NCI-H1436 treated with DMSO at 0.1 percent for 48 hours (cell line): ENCODE data around the gene PCDHGA12.
"Not testable (repeated sequence)": the region's sequence is repeated elsewhere in the genome, so short reads cannot be mapped to it uniquely, and the experiment has no call there.

Experiments
- DNase-seq: peaks from one replicate; lab custom pipeline; 2025; lab: John Stamatoyannopoulos, UW

PCDHGA12 gene

GRCh38 chr5:141430332-141431113, at the start of gene PCDHGA12:
TSS of gene PCDHGA12 (plus strand) at chr5:141430507. CDS start at chr5:141430760, 253 bp downstream.
- DNase-seq, result no peak

GRCh38 chr5:141382469-141383294, 47.6 kb upstream of the PCDHGA12 start, which contains the start of gene PCDHGA7:
TSS of gene PCDHGA7 (plus strand) at chr5:141382742. CDS start at chr5:141382900, 158 bp downstream.
- no peak for DNase-seq

- DNase-seq, result no peak
Measured at GRCh38 chr5:141383345-141383744, 47.0 kb upstream of the PCDHGA12 start.

DNA sequence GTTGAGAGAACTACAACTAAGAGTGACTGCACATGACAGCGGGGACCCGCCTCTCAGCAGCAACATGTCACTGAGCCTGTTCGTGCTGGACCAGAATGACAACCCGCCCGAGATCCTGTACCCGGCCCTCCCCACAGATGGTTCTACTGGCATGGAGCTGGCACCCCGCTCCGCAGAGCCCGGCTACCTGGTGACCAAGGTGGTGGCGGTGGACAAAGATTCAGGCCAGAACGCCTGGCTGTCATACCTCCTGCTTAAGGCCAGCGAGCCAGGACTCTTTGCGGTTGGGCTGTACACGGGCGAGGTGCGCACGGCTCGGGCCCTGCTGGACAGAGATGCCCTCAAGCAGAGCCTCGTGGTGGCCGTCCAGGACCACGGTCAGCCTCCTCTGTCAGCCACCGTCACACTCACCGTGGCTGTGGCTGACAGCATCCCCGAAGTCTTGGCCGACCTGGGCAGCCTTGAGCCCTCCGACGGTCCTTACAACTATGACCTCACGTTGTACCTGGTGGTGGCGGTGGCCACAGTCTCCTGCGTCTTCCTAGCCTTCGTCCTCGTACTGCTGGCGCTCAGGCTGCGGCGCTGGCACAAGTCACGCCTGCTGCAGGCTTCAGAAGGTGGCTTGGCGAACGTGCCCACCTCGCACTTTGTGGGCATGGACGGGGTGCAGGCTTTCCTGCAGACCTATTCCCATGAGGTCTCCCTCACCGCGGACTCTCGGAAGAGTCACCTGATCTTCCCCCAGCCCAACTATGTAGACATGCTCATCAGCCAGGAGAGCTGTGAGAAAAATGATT, 45.6 kb upstream of the PCDHGA12 start:
- DNase-seq, result no peak

GRCh38 chr5:141387557-141388311, 42.6 kb upstream of the PCDHGA12 start, which contains the start of gene PCDHGB4:
TSS of gene PCDHGB4 (plus strand) at chr5:141387698. CDS start at chr5:141387885, 187 bp downstream.
- not testable (repeated sequence) for DNase-seq

DNA sequence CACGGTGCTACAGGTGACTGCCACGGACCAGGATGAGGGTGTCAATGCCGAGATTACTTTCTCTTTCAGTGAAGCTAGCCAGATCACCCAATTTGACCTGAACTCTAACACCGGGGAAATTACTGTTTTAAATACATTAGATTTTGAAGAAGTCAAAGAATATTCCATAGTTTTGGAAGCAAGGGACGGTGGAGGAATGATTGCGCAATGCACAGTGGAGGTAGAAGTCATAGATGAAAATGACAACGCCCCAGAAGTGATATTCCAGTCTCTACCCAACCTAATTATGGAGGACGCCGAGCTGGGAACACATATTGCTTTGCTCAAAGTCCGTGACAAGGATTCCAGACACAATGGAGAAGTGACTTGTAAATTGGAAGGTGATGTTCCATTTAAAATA, 41.6 kb upstream of the PCDHGA12 start:
- no peak for DNase-seq

DNA sequence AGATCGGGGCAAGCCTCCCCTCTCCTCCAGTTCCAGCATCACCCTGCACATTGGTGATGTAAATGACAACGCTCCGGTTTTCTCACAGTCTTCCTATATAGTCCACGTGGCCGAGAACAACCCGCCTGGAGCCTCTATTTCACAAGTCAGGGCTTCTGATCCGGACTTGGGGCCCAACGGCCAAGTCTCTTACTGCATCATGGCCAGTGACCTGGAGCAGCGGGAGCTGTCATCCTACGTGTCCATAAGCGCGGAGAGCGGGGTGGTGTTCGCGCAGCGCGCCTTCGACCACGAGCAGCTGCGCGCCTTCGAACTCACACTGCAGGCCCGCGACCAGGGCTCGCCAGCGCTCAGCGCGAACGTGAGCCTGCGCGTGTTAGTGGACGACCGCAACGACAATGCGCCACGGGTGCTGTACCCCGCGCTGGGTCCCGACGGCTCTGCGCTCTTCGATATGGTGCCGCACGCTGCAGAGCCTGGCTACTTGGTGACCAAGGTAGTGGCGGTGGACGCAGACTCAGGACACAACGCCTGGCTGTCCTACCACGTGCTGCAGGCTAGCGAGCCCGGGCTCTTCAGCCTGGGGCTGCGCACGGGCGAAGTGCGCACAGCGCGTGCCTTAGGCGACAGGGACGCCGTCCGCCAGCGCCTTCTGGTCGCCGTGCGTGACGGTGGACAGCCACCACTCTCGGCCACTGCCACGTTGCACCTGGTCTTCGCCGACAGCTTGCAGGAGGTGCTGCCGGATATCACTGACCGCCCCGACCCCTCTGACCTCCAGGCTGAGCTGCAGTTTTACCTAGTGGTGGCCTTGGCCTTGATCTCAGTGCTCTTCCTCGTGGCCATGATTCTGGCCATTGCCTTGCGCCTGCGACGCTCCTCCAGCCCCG, 40.9 kb upstream of the PCDHGA12 start:
- DNase-seq, result no peak

- no peak for DNase-seq
Measured at GRCh38 chr5:141392429-141393198, 37.7 kb upstream of the PCDHGA12 start, which contains the start of gene PCDHGA8. TSS of gene PCDHGA8 (plus strand) at chr5:141392633. CDS start at chr5:141392814, 181 bp downstream.

GRCh38 chr5:141393267-141393666, 37.0 kb upstream of the PCDHGA12 start:
- no peak for DNase-seq

GRCh38 chr5:141394401-141395187, 35.7 kb upstream of the PCDHGA12 start:
- not testable (repeated sequence) for DNase-seq

GRCh38 chr5:141397756-141398551, 32.4 kb upstream of the PCDHGA12 start, which contains the start of gene PCDHGB5:
TSS of gene PCDHGB5 (plus strand) at chr5:141397947. CDS start at chr5:141398128, 181 bp downstream.
- not testable (repeated sequence) for DNase-seq

DNA sequence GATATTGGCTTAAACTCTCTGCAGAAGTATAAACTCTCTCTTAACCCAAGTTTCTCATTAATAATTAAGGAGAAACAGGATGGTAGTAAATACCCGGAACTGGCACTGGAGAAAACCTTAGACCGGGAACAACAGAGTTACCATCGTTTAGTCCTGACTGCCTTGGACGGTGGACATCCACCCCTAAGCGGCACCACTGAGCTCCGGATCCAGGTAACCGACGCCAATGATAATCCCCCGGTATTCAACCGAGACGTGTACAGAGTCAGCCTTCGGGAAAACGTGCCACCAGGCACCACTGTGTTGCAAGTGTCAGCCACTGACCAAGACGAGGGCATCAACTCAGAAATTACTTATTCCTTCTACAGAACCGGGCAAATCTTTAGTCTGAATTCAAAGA, 31.7 kb upstream of the PCDHGA12 start:
- DNase-seq, result no peak

DNA sequence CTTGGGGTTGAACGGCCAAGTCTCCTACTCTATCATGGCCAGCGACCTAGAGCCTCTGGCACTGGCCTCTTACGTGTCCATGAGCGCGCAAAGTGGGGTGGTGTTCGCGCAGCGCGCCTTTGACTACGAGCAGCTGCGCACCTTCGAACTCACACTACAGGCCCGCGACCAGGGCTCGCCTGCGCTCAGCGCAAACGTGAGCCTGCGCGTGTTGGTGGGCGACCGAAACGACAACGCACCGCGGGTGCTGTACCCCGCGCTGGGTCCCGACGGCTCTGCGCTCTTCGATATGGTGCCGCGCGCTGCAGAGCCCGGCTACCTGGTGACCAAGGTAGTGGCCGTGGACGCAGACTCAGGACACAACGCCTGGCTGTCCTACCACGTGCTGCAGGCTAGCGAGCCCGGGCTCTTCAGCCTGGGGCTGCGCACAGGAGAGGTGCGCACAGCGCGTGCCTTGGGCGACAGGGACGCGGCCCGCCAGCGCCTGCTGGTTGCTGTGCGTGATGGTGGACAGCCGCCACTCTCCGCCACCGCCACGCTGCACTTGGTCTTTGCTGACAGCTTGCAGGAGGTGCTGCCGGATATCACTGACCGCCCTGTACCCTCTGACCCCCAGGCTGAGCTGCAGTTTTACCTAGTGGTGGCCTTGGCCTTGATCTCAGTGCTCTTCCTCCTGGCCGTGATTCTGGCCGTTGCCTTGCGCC, 30.6 kb upstream of the PCDHGA12 start:
- no peak for DNase-seq

DNA sequence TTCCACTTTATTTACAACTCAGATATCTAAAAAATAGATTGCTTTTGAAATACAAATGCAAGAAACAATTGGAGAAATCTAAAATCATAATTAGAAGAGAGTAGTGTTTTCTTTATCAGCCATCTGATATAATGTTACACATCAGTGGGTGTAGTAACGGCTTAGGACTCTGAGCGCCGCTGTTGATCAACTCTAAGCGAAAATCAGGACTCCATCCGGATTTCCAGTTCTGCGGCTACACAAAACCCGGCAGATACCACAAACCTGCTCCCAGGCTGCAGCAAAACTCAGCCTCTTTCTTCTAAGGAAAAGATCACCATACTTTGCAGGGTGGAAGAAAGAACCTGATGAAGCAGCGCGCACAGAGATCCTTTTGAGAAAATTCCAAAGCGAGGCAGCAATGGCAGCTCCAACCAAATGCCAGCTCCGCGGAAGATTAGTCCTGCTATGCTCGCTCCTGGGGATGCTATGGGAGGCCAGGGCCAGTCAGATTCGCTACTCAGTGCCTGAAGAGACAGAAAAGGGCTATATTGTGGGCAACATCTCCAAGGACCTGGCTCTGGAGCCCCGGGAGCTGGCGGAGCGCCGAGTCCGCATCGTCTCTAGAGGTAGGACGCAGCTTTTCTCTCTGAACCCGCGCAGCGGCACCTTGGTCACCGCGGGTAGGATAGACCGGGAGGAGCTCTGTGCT, 27.6 kb upstream of the PCDHGA12 start, which contains the start of gene PCDHGA9:
Gene PCDHGA9 (plus strand): TSS at position 226 of the 691 bp plus-strand sequence. CDS start 175 bp downstream, at position 401.
- DNase-seq, result no peak

DNA sequence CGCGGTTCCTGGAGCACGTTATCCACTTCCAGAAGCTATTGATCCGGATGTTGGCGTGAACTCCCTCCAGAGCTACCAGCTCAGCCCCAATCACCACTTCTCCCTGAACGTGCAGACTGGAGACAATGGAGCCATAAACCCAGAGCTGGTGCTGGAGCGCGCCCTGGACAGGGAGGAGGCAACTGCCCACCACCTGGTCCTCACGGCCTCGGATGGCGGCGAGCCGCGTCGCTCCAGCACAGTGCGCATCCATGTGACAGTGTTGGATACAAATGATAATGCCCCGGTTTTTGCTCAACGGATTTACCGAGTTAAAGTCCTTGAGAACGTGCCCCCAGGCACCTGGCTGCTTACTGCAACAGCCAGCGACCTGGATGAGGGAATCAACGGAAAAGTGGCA, 26.9 kb upstream of the PCDHGA12 start:
- no peak for DNase-seq
